MCF 10A (cell line): ENCODE data around the gene FGF14. TPM values are rescaled to one million over a fixed set of nuclear protein-coding genes. Genes with fewer than 3 reads are reported as not detected.

Experiments used
- BruUV-seq: library from RNA; stranded (reverse); fragments of 400-500 nt; replicated peaks from 2 replicates; lab custom pipeline; 2021; lab: Mats Ljungman, UMichigan
- CTCF ChIA-PET: fragments of 300-600 bp; sonication (Branson Sonifier 250); formaldehyde crosslinking; extraction: SDS; loops from one replicate; lab custom pipeline; 2021; ENCODE audit warnings: antibody characterized with exemption, inconsistent platforms; lab: Yijun Ruan, JAX
- POLR2A ChIA-PET: fragments of 300-600, 350-650 bp; sonication (Branson Sonifier 250); formaldehyde crosslinking; extraction: SDS; loops from one replicate; lab custom pipeline; 2020; ENCODE audit warnings: antibody characterized with exemption, inconsistent platforms; lab: Yijun Ruan, JAX
- DNase-seq: peaks from one replicate; pipeline ENCODE4 v3.0.0-alpha.2; 2018; ENCODE audit not compliant: unreplicated experiment
- H3K27ac Mint-ChIP-seq: one replicate; pipeline ENCODE4 v1.8.0; 2022; ENCODE audit warnings: mild to moderate bottlenecking, low read depth, mixed read lengths; ENCODE audit not compliant: unreplicated experiment
- H3K27me3 Mint-ChIP-seq: one replicate; pipeline ENCODE4 v1.8.0; 2022; ENCODE audit warnings: mixed read lengths; ENCODE audit not compliant: insufficient read depth, unreplicated experiment
- H3K36me3 Mint-ChIP-seq: one replicate; pipeline ENCODE4 v1.8.0; 2022; ENCODE audit warnings: mild to moderate bottlenecking, moderate library complexity, mixed read lengths; ENCODE audit not compliant: insufficient read depth, unreplicated experiment
- H3K4me1 Mint-ChIP-seq: one replicate; pipeline ENCODE4 v1.8.0; 2022; ENCODE audit warnings: mixed read lengths; ENCODE audit not compliant: insufficient read depth, unreplicated experiment
- H3K4me3 Mint-ChIP-seq: one replicate; pipeline ENCODE4 v1.8.0; 2022; ENCODE audit warnings: mild to moderate bottlenecking, moderate library complexity, mixed read lengths; ENCODE audit not compliant: unreplicated experiment
- H3K9me3 Mint-ChIP-seq: one replicate; pipeline ENCODE4 v1.8.0; 2022; ENCODE audit warnings: mixed read lengths; ENCODE audit not compliant: unreplicated experiment
- CTCF ChIP-seq: fragments of 200-600 bp; IDR thresholded peaks from one replicate; pipeline ENCODE4 v1.8.0; 2022; ENCODE audit warnings: antibody characterized with exemption, mild to moderate bottlenecking; ENCODE audit not compliant: unreplicated experiment
- intact Hi-C: fragments of 100-400 bp; cut with micrococcal nuclease; formaldehyde crosslinking; loops from 2 replicates; pipeline ENCODE4 v1.14.1; 2022
- total RNA-seq: library from RNA; stranded (reverse); gene quantifications from 2 replicates; pipeline ENCODE4 v1.2.3, GENCODE V29; 2022

The FGF14 gene
- total RNA-seq, 1 experiment from 2014 or later = not detected

GRCh38 chr13:101988140-101988539 is 413.7 kb downstream of the FGF14 start:
- peak; percentile 17 for DNase-seq
- Mint-ChIP-seq H3K27ac (no peak overlapping the region), H3K4me1 (peaks cover 13% of the 10 kb centered on the region), H3K4me3 (no peak overlapping the region), H3K36me3 (no peaks in the 10 kb centered on the region), H3K27me3 (no peaks in the 10 kb centered on the region), H3K9me3 (peaks cover 5% of the 10 kb centered on the region)
- POLR2A ChIA-PET = no interaction called here
- no peak for TF ChIP-seq CTCF
- no TSS peak for BruUV-seq
- intact Hi-C loops = no loop called here
- CTCF ChIA-PET = no interaction called here

DNA sequence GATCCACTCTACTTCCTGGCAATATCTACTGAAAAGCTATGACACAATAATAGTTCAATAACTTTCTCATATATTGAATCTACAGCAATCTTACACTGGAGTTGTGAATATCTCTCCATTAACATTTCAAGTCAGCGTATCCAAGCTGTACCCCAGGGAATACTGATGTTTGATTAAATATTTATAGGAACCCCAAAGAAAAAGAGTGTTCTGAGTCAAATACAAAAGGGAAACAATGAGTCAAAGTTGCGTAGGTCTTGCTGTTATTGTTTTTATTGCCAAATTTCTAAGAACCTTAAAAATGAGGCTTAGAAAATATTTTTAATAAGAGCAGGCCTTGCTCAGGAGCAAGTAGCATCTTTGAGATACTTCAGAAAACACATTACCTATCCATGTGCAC is 415.5 kb downstream of the FGF14 start:
- H3K36me3 Mint-ChIP-seq = no peaks in the 10 kb centered on the region
- CTCF ChIA-PET = no interaction called here
- POLR2A ChIA-PET = no interaction called here
- H3K4me1 Mint-ChIP-seq = peaks cover 13% of the 10 kb centered on the region
- no peaks in the 10 kb centered on the region for H3K27me3 Mint-ChIP-seq
- H3K4me3 Mint-ChIP-seq = no peak overlapping the region
- H3K9me3 Mint-ChIP-seq = no peaks in the 10 kb centered on the region
- TF ChIP-seq CTCF = no peak
- no TSS peak for BruUV-seq
- H3K27ac Mint-ChIP-seq = no peak overlapping the region
- DNase-seq = peak; percentile 13
- intact Hi-C loops = no loop called here

- CTCF ChIA-PET = no interaction called here
Measured at GRCh38 chr13:101985321-101985720, 416.5 kb downstream of the FGF14 start.

DNA sequence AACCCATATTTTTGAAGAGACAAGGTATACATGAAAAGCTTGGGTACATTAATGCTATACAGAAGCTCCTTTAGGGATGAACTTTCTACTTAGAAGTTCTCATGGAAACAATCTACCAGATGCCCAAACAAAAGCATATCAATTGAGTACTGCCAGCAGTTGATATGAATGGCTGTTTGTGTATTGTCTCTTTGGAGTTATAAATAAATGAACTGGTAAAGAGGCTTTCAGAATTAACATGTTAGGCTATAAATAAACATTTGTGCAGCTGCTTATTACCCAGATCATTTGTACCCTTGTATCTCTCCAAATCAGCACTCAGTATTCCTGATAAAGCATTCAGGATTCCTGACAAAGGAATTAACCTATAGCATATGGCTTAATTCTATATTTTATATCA is 418.9 kb downstream of the FGF14 start:
- ChIA-PET POLR2A (no interaction called here), CTCF (no interaction called here)
- no peak overlapping the region for H3K27ac Mint-ChIP-seq
- no peak for TF ChIP-seq CTCF
- no peak for DNase-seq
- no peaks in the 10 kb centered on the region for H3K36me3 Mint-ChIP-seq
- H3K27me3 Mint-ChIP-seq = no peaks in the 10 kb centered on the region
- no peak overlapping the region for H3K4me3 Mint-ChIP-seq
- intact Hi-C loops = no loop called here
- H3K4me1 Mint-ChIP-seq = peaks cover 13% of the 10 kb centered on the region
- no TSS peak for BruUV-seq
- H3K9me3 Mint-ChIP-seq = no peaks in the 10 kb centered on the region

More at GRCh38 chr13:101985321-101985720, 416.5 kb downstream of the FGF14 start:
- no peak overlapping the region for H3K27ac Mint-ChIP-seq
- peak; percentile 32 for DNase-seq
- H3K9me3 Mint-ChIP-seq = no peaks in the 10 kb centered on the region
- POLR2A ChIA-PET = no interaction called here
- H3K4me1 Mint-ChIP-seq = peaks cover 13% of the 10 kb centered on the region
- no TSS peak for BruUV-seq
- H3K4me3 Mint-ChIP-seq = no peak overlapping the region
- no peaks in the 10 kb centered on the region for H3K27me3 Mint-ChIP-seq
- TF ChIP-seq CTCF = no peak
- intact Hi-C loops = no loop called here
- no peaks in the 10 kb centered on the region for H3K36me3 Mint-ChIP-seq
